Measurements from ENCODE around the gene RAB1B.

DNA sequence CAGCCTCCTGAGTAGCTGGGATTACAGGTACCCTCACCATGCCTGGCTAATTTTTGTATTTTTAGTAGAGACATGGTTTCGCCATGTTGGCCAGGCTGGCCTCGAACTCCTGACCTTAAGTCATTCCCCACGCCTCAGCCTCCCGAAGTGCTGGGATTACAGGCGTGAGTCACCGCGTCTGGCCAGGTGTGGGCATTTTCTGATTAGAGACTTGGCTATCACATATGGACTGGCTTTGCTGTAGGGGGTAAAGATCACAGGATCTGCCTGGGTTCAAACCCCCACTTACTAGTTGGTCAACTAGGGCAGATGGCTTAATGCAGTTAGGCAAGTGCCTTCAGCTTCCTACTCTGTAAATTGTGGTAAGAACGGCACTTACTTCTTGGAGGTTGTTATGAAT, 41.9 kb downstream of the RAB1B start:
- TF ChIP-seq CTCF (IDR thresholded peaks at IDR 0.05), result no peak
- TF ChIP-seq EZH2 (IDR thresholded peaks at IDR 0.05; ENCODE audit: borderline replicate concordance, insufficient read depth, low read depth, low read length, poor library complexity, severe bottlenecking), result no peak

All from B cell (primary cell).